ENCODE data around the gene CPNE5. TPM values are rescaled to one million over a fixed set of nuclear protein-coding genes. Genes with fewer than 3 reads are reported as not detected.

The CPNE5 gene
- total RNA-seq, result 0.54 and 0.61 TPM in 2 replicates

DNA sequence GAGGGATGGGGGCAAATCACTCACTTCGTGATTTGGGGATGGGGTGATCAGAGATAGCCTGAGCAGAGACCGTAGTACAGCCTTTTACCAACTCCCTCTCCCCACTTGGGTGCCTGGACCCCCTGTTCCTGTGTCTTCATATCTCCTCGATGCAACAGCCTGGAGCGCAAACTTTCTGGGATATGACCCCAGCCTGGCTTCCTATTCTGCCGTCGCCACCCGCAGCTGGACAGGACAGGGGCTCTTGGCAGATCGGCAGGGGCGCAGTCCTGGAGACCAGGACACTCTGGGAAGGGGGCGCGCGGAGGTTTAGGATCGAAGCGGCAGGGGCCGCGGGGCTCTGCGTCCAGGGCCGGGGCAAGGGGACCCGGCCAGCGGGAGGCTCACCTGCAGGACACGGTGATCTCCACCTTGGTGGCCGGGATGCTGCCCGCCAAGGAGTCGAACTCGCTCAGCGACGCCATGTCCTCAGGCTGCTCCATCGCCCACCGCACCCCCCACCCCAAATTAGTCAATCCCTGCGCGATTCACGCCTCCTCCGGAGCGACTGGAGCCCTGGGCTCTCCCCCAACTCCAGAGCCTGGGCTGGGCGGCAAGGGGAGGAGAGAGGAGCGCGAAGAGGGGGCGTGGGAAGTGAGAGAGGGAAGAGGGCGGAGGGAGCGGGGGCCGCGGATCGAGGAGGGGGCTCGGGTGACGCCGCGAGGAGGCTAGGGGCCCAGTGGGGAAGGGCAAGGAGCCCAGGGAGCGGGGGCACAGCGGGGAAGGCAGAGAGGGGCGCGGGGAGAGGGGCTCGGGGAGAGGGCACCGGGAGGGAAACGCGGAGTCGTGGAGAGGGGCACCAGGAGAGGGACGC lies at the start of gene CPNE5:
CPNE5 (minus strand) TSS at position 549 of the 853 bp plus-strand sequence; CDS start at position 482, 67 bp downstream.
- no peak for DNase-seq (ENCODE audit: low spot score)
- H3K27ac Mint-ChIP-seq, result no peak within 1 kb of the TSS
- peaks cover 44% of the 10 kb centered on the region for H3K27me3 Mint-ChIP-seq (ENCODE audit: insufficient read depth)
- intact Hi-C loops (cut with micrococcal nuclease), result no loop called here
- peak within 1 kb of the TSS; percentile 78 for H3K4me3 Mint-ChIP-seq
- H3K36me3 Mint-ChIP-seq (ENCODE audit: low read depth), result peaks cover 2% of the 10 kb centered on the region
- H3K4me1 Mint-ChIP-seq (ENCODE audit: low read depth), result peaks cover 6% of the 10 kb centered on the region
- no peaks in the 10 kb centered on the region for H3K9me3 Mint-ChIP-seq

DNA sequence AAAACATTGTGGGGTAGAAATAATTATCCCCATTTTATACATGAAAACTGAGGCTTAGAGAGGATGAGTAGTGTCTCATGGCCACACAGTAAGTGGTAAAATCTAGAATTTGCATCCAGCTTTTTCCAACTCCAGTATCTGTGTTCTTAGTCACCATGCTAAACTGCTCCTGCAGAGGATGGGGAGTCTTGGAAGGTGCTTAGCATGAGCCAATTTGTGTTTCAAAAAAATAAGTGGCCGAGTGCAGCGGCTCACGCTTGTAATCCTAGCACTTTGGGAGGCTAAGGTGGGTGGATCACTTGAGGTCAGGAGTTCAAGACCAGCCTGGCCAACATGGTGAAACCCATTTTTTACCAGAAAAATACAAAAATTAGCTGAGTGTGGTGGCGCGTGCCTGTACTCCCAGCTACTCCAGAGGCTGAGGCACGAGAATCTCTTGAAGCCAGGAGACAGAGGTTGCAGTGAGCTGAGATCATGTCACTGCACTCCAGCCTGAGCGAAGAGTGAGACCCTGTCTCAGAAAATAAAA lies 48.9 kb upstream of the CPNE5 start:
- Mint-ChIP-seq H3K27ac (no peak overlapping the region), H3K9me3 (no peaks in the 10 kb centered on the region), H3K36me3 (ENCODE audit: low read depth) (peaks cover 6% of the 10 kb centered on the region), H3K27me3 (ENCODE audit: insufficient read depth) (no peaks in the 10 kb centered on the region), H3K4me3 (peak overlapping the region; percentile 91), H3K4me1 (ENCODE audit: low read depth) (peaks cover 37% of the 10 kb centered on the region)
- intact Hi-C loops (cut with micrococcal nuclease), result no loop called here
- DNase-seq (ENCODE audit: low spot score), result no peak

DNA sequence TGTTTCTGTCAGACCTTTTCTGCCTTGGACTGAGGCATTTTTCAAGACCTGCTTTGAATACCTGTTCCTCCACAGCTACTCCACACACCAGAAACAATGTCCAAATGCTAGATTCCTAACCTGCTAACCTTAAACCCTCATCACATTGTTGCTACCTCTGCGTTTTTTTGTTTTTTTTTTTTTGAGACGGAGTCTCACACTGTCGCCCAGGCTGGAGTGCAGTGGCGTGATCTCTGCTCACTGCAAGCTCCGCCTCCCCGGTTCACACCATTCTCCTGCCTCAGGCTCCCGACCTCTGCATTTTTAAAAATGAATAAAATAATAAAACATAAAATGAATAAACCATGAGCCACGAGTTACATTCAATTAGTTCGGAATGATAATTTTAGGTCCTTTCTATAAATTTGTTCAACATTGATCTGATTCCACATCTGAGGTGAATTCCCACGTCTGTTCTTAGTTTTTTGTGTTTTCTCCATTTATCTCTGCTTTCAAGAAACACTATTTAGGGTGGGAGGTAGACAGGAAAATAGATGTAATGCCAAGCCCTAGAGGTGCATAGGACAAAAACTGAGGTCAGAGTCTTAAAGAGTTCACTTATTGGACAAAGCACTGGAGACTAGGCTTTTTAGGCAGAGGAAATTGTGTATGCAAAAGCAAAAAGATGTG lies 47.8 kb upstream of the CPNE5 start:
- Mint-ChIP-seq H3K36me3 (ENCODE audit: low read depth) (peaks cover 6% of the 10 kb centered on the region), H3K27me3 (ENCODE audit: insufficient read depth) (no peaks in the 10 kb centered on the region), H3K9me3 (no peaks in the 10 kb centered on the region), H3K4me1 (ENCODE audit: low read depth) (peaks cover 37% of the 10 kb centered on the region), H3K27ac (peak overlapping the region; percentile 56), H3K4me3 (peak overlapping the region; percentile 91)
- intact Hi-C loops (cut with micrococcal nuclease), result no loop called here
- no peak for DNase-seq (ENCODE audit: low spot score)

DNA sequence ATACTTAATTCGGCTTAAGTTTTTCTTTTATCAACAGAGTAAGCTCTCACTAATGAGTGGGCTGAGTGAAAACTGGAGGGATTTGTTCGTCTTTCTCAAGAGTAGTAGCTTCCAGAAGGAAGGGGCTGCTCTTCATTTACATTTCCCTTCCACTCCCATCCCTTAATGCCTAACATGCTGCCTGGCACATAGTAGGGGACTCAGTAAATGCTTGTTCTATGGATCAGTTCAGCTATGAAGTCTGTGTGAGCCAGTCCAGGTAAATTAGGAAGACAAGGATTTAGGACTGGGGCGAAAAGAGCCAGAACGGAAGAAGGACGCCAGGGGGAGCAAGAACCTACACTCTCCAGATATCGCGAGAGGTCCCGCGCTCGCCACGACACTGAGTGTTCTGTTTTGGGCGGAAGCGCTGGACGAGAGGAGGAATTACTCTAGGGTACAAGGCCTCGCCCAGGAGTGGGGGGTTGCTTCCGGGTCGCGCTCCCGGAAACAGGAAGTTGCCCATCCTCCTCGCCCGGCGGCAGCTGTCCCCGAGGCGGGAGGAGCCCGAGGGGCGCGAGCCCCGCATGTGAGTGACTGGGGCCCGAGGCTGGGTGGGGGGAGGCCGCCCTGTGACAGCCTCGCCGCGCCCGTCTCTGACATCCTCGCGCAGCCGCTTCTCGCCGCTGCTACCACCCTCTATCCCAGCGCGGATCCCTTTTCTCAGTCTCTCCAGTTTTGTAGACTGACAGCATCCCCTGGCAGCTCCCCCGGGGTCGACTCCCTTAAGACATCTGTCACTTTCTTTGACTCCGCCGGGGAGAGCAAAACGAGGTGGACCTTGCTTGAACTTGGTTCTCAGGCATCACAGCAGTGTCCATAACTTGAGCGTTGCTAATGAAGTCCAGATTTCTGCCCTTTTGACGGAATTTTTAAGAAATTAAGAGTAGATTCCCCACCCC lies 46.5 kb upstream of the CPNE5 start, which contains the start of gene C6orf89:
C6orf89 (plus strand) TSS at position 492 of the 941 bp plus-strand sequence. CDS start 13,493 bp downstream, outside the sequence.
- Mint-ChIP-seq H3K36me3 (ENCODE audit: low read depth) (peaks cover 4% of the 10 kb centered on the region), H3K27me3 (ENCODE audit: insufficient read depth) (no peaks in the 10 kb centered on the region), H3K9me3 (no peaks in the 10 kb centered on the region), H3K4me3 (peak within 1 kb of the TSS; percentile 91), H3K4me1 (ENCODE audit: low read depth) (peaks cover 37% of the 10 kb centered on the region), H3K27ac (peak within 1 kb of the TSS; percentile 82)
- intact Hi-C loops (cut with micrococcal nuclease), result loop anchor here (1.0 to 2.0 kb wide), 10 partner anchors 10 to 325 kb away; partner anchors contain the start of gene MTCH1
- peak; percentile 94 for DNase-seq (ENCODE audit: low spot score)

DNA sequence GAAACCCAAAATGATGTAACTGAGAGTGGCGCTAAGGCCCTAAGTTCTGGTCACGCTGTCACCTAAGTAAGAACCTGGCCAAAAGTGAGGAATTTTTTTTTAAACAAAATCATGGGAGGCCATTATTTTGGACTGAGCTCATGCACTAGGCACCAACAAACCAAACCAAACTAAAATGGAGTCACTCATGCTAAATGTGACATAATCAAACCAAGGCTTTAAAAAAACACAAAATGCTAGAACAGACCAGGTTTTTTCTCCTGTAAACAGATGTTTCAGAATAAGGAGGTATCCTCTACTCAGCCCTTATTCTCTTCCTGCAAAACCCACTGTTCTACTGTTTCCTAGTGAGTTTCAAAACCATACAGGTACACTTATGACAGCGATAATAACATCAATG lies 45.4 kb upstream of the CPNE5 start:
- Mint-ChIP-seq H3K36me3 (ENCODE audit: low read depth) (peaks cover 4% of the 10 kb centered on the region), H3K27ac (no peak overlapping the region), H3K27me3 (ENCODE audit: insufficient read depth) (no peaks in the 10 kb centered on the region)

DNA sequence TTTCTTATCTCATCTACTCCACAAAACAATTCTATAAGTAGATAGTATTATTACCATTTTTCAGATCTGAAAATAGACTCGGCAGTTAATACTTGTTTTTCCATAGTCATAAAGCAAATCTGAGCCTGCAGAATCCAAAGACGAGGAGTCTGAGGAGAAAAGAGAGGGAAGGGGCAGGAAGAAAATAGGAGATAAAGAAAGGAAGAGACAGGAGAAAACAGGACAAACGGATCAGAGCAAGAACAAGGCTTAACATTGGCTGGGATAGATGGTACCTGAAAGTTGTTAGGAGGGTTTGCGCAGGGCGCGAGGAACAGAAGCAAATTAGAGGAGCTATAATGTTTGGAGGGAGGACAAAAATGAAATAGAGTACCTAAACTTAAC lies 36.0 kb upstream of the CPNE5 start:
- Mint-ChIP-seq H3K36me3 (ENCODE audit: low read depth) (peaks cover 11% of the 10 kb centered on the region), H3K4me1 (ENCODE audit: low read depth) (peaks cover 42% of the 10 kb centered on the region), H3K9me3 (no peaks in the 10 kb centered on the region), H3K4me3 (peak overlapping the region; percentile 93), H3K27ac (peak overlapping the region; percentile 99), H3K27me3 (ENCODE audit: insufficient read depth) (peaks cover 2% of the 10 kb centered on the region)
- no peak for DNase-seq (ENCODE audit: low spot score)
- intact Hi-C loops (cut with micrococcal nuclease), result loop anchor here (1.0 kb wide), 2 partner anchors 10 to 111 kb away; partner anchors contain the start of genes C6orf89 and MTCH1

More for the DNA sequence above, 45.4 kb upstream of the CPNE5 start:
- H3K4me3 Mint-ChIP-seq, result no peak overlapping the region
- DNase-seq (ENCODE audit: low spot score), result no peak
- no peaks in the 10 kb centered on the region for H3K9me3 Mint-ChIP-seq
- peaks cover 37% of the 10 kb centered on the region for H3K4me1 Mint-ChIP-seq (ENCODE audit: low read depth)
- intact Hi-C loops (cut with micrococcal nuclease), result loop anchor here (1.0 to 2.0 kb wide), 10 partner anchors 9 to 326 kb away; partner anchors contain the start of gene MTCH1

DNA sequence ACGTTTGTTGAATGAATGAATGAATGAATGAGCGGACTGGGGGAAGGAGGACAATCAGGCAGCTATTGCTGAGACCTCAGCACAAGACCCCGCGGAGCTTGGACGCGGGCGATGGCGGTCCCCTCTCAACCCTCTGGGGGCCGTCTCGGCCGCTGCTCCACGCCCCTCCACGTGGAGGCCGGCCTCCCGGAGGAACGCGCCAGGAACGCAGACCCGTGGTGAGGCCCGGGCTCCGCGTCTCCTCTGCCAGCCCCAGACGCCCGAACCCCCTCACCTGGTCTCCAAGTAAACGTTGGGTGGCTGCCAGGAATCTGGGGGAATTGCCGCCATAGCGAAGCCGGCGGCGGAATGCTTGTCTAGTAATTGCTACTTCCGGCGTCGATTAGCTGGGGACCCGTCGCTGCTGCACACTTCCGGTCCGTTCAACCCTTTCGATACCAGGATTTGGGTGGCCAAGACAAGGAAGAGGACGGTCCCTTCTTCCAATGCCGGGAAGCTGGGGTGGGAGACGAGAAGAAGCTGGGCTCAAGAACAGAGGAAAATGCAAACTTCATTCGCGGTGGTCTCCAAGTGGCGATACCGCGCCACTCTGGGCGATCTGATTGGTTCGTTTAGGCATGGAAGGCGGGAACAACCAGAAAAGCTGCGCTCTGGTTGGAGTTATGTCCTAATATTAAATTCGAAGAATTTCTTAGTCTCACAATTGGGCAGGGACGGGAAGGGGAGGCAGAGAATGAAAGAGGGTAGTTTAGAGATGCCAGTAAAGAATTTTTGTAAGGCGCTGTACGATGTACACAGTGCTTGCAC lies 35.4 kb upstream of the CPNE5 start, which contains the start of gene PPIL1:
PPIL1 (minus strand) TSS at position 361 of the 807 bp plus-strand sequence; CDS start at position 330, 31 bp downstream.
- Mint-ChIP-seq H3K27ac (peak within 1 kb of the TSS; percentile 99), H3K4me1 (ENCODE audit: low read depth) (peaks cover 47% of the 10 kb centered on the region), H3K9me3 (no peaks in the 10 kb centered on the region), H3K36me3 (ENCODE audit: low read depth) (peaks cover 15% of the 10 kb centered on the region), H3K4me3 (peak within 1 kb of the TSS; percentile 93), H3K27me3 (ENCODE audit: insufficient read depth) (peaks cover 2% of the 10 kb centered on the region)
- intact Hi-C loops (cut with micrococcal nuclease), result loop anchor here (1.0 to 5.0 kb wide), 6 partner anchors 11 to 192 kb away; partner anchors contain the start of genes C6orf89, MTCH1 and RAB44
- DNase-seq (ENCODE audit: low spot score), result peak; percentile 75

DNA sequence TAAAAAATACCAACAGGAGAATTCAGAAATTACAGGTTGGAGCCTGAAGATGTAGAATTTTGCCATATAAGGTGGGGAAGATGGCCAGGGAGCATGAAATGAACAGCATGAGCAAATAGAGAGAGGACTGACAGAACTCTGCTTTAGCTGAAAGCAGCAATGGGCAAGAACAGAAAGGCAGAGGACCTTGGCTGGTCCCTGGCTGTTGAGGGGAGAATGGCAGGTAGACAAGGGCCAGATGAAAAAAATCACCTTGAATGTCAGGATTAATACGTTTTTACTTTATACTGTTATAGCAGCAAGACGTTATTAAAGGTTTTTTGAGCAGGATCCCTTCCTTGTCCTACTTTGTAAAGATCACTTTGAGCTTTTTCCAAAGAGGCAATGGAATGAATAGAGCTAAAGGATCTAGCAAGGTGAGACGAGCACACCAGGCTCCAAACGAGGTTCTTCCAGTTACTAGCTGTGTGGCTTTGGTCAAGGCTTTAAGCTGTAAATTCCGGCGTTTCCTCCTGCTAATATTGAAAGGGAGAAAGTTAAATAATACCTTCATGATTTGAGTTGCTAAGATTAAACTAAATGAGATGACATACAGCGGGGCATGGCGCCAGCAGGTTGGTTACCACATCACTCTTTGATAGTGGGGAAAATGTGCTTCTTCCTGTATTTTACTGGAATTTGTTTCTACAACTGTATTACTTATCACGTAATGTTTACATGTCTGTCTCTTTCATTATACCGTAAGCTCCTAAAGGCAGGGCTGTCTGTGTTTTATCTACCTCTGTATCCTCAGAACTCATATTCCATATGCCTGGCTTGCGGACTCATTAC lies 34.6 kb upstream of the CPNE5 start:
- no peaks in the 10 kb centered on the region for H3K9me3 Mint-ChIP-seq
- peaks cover 20% of the 10 kb centered on the region for H3K36me3 Mint-ChIP-seq (ENCODE audit: low read depth)
- intact Hi-C loops (cut with micrococcal nuclease), result loop anchor here (1.0 to 5.0 kb wide), 5 partner anchors 38 to 192 kb away; partner anchors contain the start of gene RAB44
- H3K27me3 Mint-ChIP-seq (ENCODE audit: insufficient read depth), result peaks cover 2% of the 10 kb centered on the region
- peak overlapping the region; percentile 93 for H3K4me3 Mint-ChIP-seq
- DNase-seq (ENCODE audit: low spot score), result no peak
- H3K27ac Mint-ChIP-seq, result peak overlapping the region; percentile 89
- H3K4me1 Mint-ChIP-seq (ENCODE audit: low read depth), result peaks cover 47% of the 10 kb centered on the region

DNA sequence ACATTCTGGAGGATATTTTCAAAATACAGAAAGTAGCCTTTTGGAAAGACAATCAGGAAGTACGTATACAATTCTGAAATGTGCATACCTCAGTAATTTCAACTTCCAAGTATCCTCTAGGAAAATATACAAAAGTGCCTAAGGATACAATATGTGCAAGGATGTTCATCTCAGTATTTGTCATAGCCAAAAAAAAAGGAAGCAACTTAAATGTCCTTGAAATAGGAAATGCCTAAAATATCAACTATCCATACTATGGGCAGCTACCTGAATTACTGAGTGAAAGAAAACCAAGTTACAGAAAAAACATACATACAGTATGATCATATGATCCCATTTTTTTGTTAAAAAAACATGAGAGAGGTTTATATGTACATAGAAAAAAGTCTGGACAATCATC lies 33.9 kb upstream of the CPNE5 start:
- H3K36me3 Mint-ChIP-seq (ENCODE audit: low read depth), result peaks cover 23% of the 10 kb centered on the region
- peak overlapping the region; percentile 89 for H3K27ac Mint-ChIP-seq

DNA sequence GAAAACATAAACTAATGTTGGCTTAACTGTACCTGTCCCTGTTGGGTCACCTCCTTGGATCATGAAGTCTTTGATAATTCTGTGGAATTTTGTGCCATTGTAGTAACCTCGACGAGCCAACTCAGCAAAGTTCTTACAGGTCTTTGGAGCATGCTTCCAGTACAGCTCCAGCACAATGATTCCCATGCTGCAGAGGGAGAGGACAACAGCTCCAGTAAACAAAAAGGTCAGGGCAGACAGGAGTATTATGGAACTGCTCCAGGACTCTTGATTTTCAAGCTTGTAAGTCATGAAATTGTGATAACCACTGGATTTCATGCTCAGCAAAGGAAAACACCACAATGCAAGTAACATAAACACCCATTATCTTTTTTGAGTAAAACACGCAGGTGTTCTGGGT lies 32.4 kb upstream of the CPNE5 start:
- H3K27me3 Mint-ChIP-seq (ENCODE audit: insufficient read depth), result peaks cover 2% of the 10 kb centered on the region
- H3K27ac Mint-ChIP-seq, result no peak overlapping the region
- peaks cover 64% of the 10 kb centered on the region for H3K4me1 Mint-ChIP-seq (ENCODE audit: low read depth)
- no peak for DNase-seq (ENCODE audit: low spot score)
- peaks cover 34% of the 10 kb centered on the region for H3K36me3 Mint-ChIP-seq (ENCODE audit: low read depth)
- no peak overlapping the region for H3K4me3 Mint-ChIP-seq
- intact Hi-C loops (cut with micrococcal nuclease), result loop anchor here (2.0 to 5.0 kb wide), 3 partner anchors 13 to 189 kb away; partner anchors contain the start of genes C6orf89 and RAB44
- no peaks in the 10 kb centered on the region for H3K9me3 Mint-ChIP-seq

More for the DNA sequence above, 33.9 kb upstream of the CPNE5 start:
- intact Hi-C loops (cut with micrococcal nuclease), result loop anchor here (1.0 to 5.0 kb wide), 3 partner anchors 107 to 191 kb away; partner anchors contain the start of gene RAB44
- Mint-ChIP-seq H3K4me3 (peak overlapping the region; percentile 93), H3K27me3 (ENCODE audit: insufficient read depth) (peaks cover 2% of the 10 kb centered on the region), H3K9me3 (no peaks in the 10 kb centered on the region), H3K4me1 (ENCODE audit: low read depth) (peaks cover 49% of the 10 kb centered on the region)
- no peak for DNase-seq (ENCODE audit: low spot score)
